Right lobe of liver (tissue), 6 donors: ENCODE data around the gene TMEM245. TPM values are rescaled to one million over a fixed set of nuclear protein-coding genes. Genes with fewer than 3 reads are reported as not detected.

ENCODE experiments used
- ATAC-seq, 4 donors: fragments of 200-7000 bp; cut with Tn5 transposase; one replicate each; pipeline ENCODE4 v1.9.1; 2020; ENCODE audit warnings: mild to moderate bottlenecking in 4 of 4, moderate library complexity in 4 of 4
- DNase-seq, 3 donors: peaks; one replicate each; pipeline ENCODE4 v3.0.0-alpha.2; 2020
- H3K27ac ChIP-seq, 3 donors: fragments of 200-600 bp; one replicate each; pipeline ENCODE4 v1.8.0; 2022
- H3K27me3 ChIP-seq, 2 donors: fragments of 200-600 bp; one replicate each; pipeline ENCODE4 v1.8.0; 2022
- H3K36me3 ChIP-seq, 4 donors: fragments of 200-600 bp; sonication (generic) in 1 of 4; one replicate each; pipeline versions ENCODE4 v1.5.1 to v1.8.0; 2017 to 2022; ENCODE audit warnings: control low read depth in 1 of 4
- H3K4me1 ChIP-seq, 4 donors: fragments of 200-600 bp; sonication (generic) in 1 of 4; one replicate each; pipeline versions ENCODE4 v1.5.1 to v1.8.0; 2017 to 2022; ENCODE audit warnings: control low read depth in 1 of 4
- H3K4me3 ChIP-seq, 3 donors: fragments of 200-600 bp; one replicate each; pipeline ENCODE4 v1.8.0; 2022
- H3K9me3 ChIP-seq, 4 donors: fragments of 200-600 bp; sonication (generic) in 1 of 4; one replicate each; pipeline versions ENCODE4 v1.5.1 to v1.8.0; 2017 to 2022; ENCODE audit warnings: control low read depth in 1 of 4
- CTCF ChIP-seq, 4 donors: fragments of 200-600 bp in 3 of 4; fragments of 450-650 bp in 1 of 4; IDR thresholded peaks; one replicate each; pipeline versions ENCODE4 v1.5.1 to v1.8.0; 2016 to 2022; ENCODE audit warnings: antibody characterized with exemption in 4 of 4, mild to moderate bottlenecking in 2 of 4
- POLR2A ChIP-seq: fragments of 450-650 bp; IDR thresholded peaks from one replicate; pipeline ENCODE4 v1.6.1; 2017; ENCODE audit warnings: antibody characterized with exemption, mild to moderate bottlenecking
- WGBS: methylation state at CpG from one replicate; pipeline ENCODE4 v1.1.6; 2018; ENCODE audit warnings: low coverage, low lambda C conversion rate; ENCODE audit not compliant: insufficient coverage; ENCODE audit errors: missing lambda C conversion rate; 5-methylcytosine and 5-hydroxymethylcytosine counted together
- intact Hi-C, 2 donors: fragments of 100-400 bp; cut with DNase I; formaldehyde crosslinking; loops; one replicate each; pipeline versions ENCODE4 v1.11.2 to v1.14.1; 2022
- total RNA-seq, 6 experiments: library from RNA; depleted of rRNA in 2 of 6; stranded (reverse); fragments of >200 nt in 2 of 6; fragmentation: NEBNext Ultra II Directional in 3 of 6; extraction: Animal tissue kit (Norgen Biotek cat#: 25700) in 3 of 6; gene quantifications; one replicate each; pipeline versions ENCODE4 v1.1.0 to v1.2.4, GENCODE V29; 2016 to 2023
- donor health status: DM: no; HTN: yes; CAD: no.
- donor health status: DM: no; HTN: no; CAD: no.
- donor health status: DM: no; HTN: no; CAD: no.
- donor health status: DM: no; HTN: yes; CAD: no.
- donor health status: DM: no; HTN: yes; CAD: no.

The TMEM245 gene
- total RNA-seq, 6 experiments from 2014 or later: 24.7 to 39.5 (median 36.8) TPM

GRCh38 chr9:109082091-109082620, 37.6 kb downstream of the TMEM245 start:
- DNase-seq (no peak), ATAC-seq (peak; percentile 39 to 81 (median 69))
- Histone ChIP-seq H3K4me1 (peaks cover 0 to 15% (median 4%) of the 10 kb centered on the region in 4 donors), H3K4me3 (no peak overlapping the region), H3K36me3 (peaks cover 0 to 28% (median 3%) of the 10 kb centered on the region in 4 donors), H3K27ac (peak overlapping the region in 2 of 3 donors; percentile 17 to 56), H3K9me3 (no peaks in the 10 kb centered on the region), H3K27me3 (no peaks in the 10 kb centered on the region)
- intact Hi-C loops: no loop called here
- TF ChIP-seq CTCF (IDR thresholded peaks at IDR 0.05) (no peak), POLR2A (no peak)
- WGBS: 20% methylated on average over 2 of the region's 2 CpGs

- H3K4me3 ChIP-seq: no peak overlapping the region
- WGBS: 88% methylated on average over 7 of the region's 7 CpGs
- H3K27me3 ChIP-seq: no peaks in the 10 kb centered on the region
- TF ChIP-seq CTCF (IDR thresholded peaks at IDR 0.05) (no peak), POLR2A (no peak)
- DNase-seq: no peak
- ATAC-seq: no peak
- H3K27ac ChIP-seq: no peak overlapping the region
- no peaks in the 10 kb centered on the region for H3K9me3 ChIP-seq
- intact Hi-C loops: loop anchor here in 1 of 2 donors (5.0 kb wide), 1 partner anchor 37 kb away; no protein-coding TSS in a partner anchor
- peaks cover 0 to 46% (median 3%) of the 10 kb centered on the region in 4 donors for H3K36me3 ChIP-seq
- H3K4me1 ChIP-seq: no peaks in the 10 kb centered on the region
Observed at GRCh38 chr9:109074236-109074889, 45.4 kb downstream of the TMEM245 start.

- no peak for ATAC-seq
- no peak for TF ChIP-seq CTCF (IDR thresholded peaks at IDR 0.05)
- no peak for TF ChIP-seq POLR2A
- Histone ChIP-seq H3K9me3 (no peaks in the 10 kb centered on the region), H3K4me3 (no peak overlapping the region), H3K27ac (no peak overlapping the region), H3K4me1 (no peaks in the 10 kb centered on the region), H3K36me3 (peaks cover 0 to 36% (median 2%) of the 10 kb centered on the region in 4 donors), H3K27me3 (no peaks in the 10 kb centered on the region)
- no peak for DNase-seq
- WGBS: 77% methylated on average over 2 of the region's 2 CpGs
- intact Hi-C loops: loop anchor here in 1 of 2 donors (5.0 kb wide), 1 partner anchor 36 kb away; no protein-coding TSS in a partner anchor
Observed at GRCh38 chr9:109072821-109073435, 46.8 kb downstream of the TMEM245 start.

GRCh38 chr9:109072133-109072692, 47.5 kb downstream of the TMEM245 start:
- WGBS: 96% methylated on average over 5 of the region's 8 CpGs
- TF ChIP-seq CTCF (IDR thresholded peaks at IDR 0.05): no peak
- no peak for TF ChIP-seq POLR2A
- Histone ChIP-seq H3K36me3 (peaks cover 0 to 30% (median 2%) of the 10 kb centered on the region in 4 donors), H3K4me1 (no peaks in the 10 kb centered on the region), H3K27ac (no peak overlapping the region), H3K27me3 (no peaks in the 10 kb centered on the region), H3K9me3 (no peaks in the 10 kb centered on the region), H3K4me3 (no peak overlapping the region)
- ATAC-seq: no peak
- no peak for DNase-seq
- intact Hi-C loops: loop anchor here in 1 of 2 donors (5.0 kb wide), 1 partner anchor 35 kb away; no protein-coding TSS in a partner anchor
